DMS53 (cell line): ENCODE data around the gene ADM.
"Not testable (repeated sequence)": the region's sequence is repeated elsewhere in the genome, so short reads cannot be mapped to it uniquely, and the experiment has no call there.

ENCODE experiments used
- DNase-seq: peaks from one replicate; lab custom pipeline; 2025; lab: John Stamatoyannopoulos, UW

Gene ADM

GRCh38 chr11:10304495-10305261, at the start of gene ADM:
Gene ADM (plus strand): TSS chr11:10305073. CDS start chr11:10305701, 628 bp downstream.
- peak; percentile 98 for DNase-seq

- peak; percentile 57 for DNase-seq
These were observed 49.3 kb upstream of the ADM start for GRCh38 chr11:10255388-10256125.

GRCh38 chr11:10257478-10257877, 47.4 kb upstream of the ADM start:
- peak; percentile 84 for DNase-seq

GRCh38 chr11:10261821-10262220, 43.1 kb upstream of the ADM start:
- no peak for DNase-seq

GRCh38 chr11:10263929-10264328, 40.9 kb upstream of the ADM start:
- no peak for DNase-seq

GRCh38 chr11:10264716-10265115, 40.2 kb upstream of the ADM start:
- not testable (repeated sequence) for DNase-seq

- DNase-seq = no peak
These were observed 38.9 kb upstream of the ADM start for GRCh38 chr11:10265936-10266335.

- DNase-seq = no peak
These were observed 37.1 kb upstream of the ADM start for GRCh38 chr11:10267821-10268220.

GRCh38 chr11:10268746-10269488, 36.0 kb upstream of the ADM start:
- DNase-seq = no peak

- no peak for DNase-seq
These were observed 32.7 kb upstream of the ADM start for GRCh38 chr11:10272132-10272531.

- DNase-seq = no peak
These were observed 31.1 kb upstream of the ADM start for GRCh38 chr11:10273738-10274137.

GRCh38 chr11:10274726-10275125, 30.1 kb upstream of the ADM start:
- DNase-seq = no peak

- DNase-seq = no peak
These were observed 29.2 kb upstream of the ADM start for GRCh38 chr11:10275714-10276113.

- DNase-seq = no peak
These were observed 22.8 kb upstream of the ADM start for GRCh38 chr11:10282117-10282516.

GRCh38 chr11:10283991-10284390, 20.9 kb upstream of the ADM start:
- DNase-seq = no peak

GRCh38 chr11:10285148-10285802, 19.6 kb upstream of the ADM start:
- DNase-seq = no peak

GRCh38 chr11:10287140-10287539, 17.7 kb upstream of the ADM start:
- DNase-seq = no peak

GRCh38 chr11:10287766-10288715, 16.8 kb upstream of the ADM start:
- peak; percentile 19 for DNase-seq

GRCh38 chr11:10288881-10289764, 15.8 kb upstream of the ADM start:
- DNase-seq = no peak

- DNase-seq = no peak
These were observed 15.0 kb upstream of the ADM start for GRCh38 chr11:10289765-10290380.
